CD4-positive, alpha-beta T cell (primary cell): ENCODE data around the gene HTD2. TPM values are rescaled to one million over a fixed set of nuclear protein-coding genes. Genes with fewer than 3 reads are reported as not detected.

Source experiments
- ATAC-seq: fragments of 200-7000 bp; cut with Tn5 transposase; one replicate; pipeline ENCODE4 v1.10.0; 2022; ENCODE audit warnings: mild to moderate bottlenecking; ENCODE audit not compliant: poor library complexity
- CTCF ChIA-PET: fragments of 350-600 bp; sonication (Branson Sonifier 250); formaldehyde crosslinking; loops from one replicate; lab custom pipeline; 2021; ENCODE audit warnings: antibody characterized with exemption, inconsistent platforms; lab: Charles Lee
- POLR2A ChIA-PET: fragments of 350-600 bp; sonication (Branson Sonifier 250); formaldehyde crosslinking; loops from one replicate; lab custom pipeline; 2021; ENCODE audit warnings: antibody characterized with exemption, inconsistent platforms; lab: Charles Lee
- DNase-seq, 14 experiments: peaks; one replicate each; pipeline ENCODE4 v3.0.0-alpha.2; 2013 to 2020; ENCODE audit warnings: mixed read lengths in 2 of 14
- H3K27ac ChIP-seq, 2 donors: one replicate each; pipeline versions ENCODE4 v1.5.1 to v1.7.0; 2013; ENCODE audit warnings: low read length in 2 of 2, low read depth in 1 of 2, mild to moderate bottlenecking in 1 of 2
- H3K27me3 ChIP-seq, 2 experiments: 1 replicate in 1 of 2; 2 replicates in 1 of 2; pipeline versions ENCODE4 v1.6.1 to v1.7.0; 2013; ENCODE audit warnings: low read length in 2 of 2, control low read depth in 1 of 2, mild to moderate bottlenecking in 1 of 2, moderate library complexity in 1 of 2; ENCODE audit not compliant: insufficient read depth in 2 of 2, control insufficient read depth in 1 of 2
- H3K36me3 ChIP-seq: one replicate; pipeline ENCODE4 v1.6.1; 2013; ENCODE audit warnings: low read length, control low read depth; ENCODE audit not compliant: insufficient read depth
- H3K4me1 ChIP-seq: one replicate; pipeline ENCODE4 v1.6.1; 2013; ENCODE audit warnings: low read length, control low read depth; ENCODE audit not compliant: insufficient read depth
- H3K4me3 ChIP-seq: one replicate; pipeline ENCODE4 v1.5.1; 2013; ENCODE audit warnings: mild to moderate bottlenecking, low read length, moderate library complexity
- H3K9me3 ChIP-seq, 2 experiments: 1 replicate in 1 of 2; 2 replicates in 1 of 2; pipeline versions ENCODE4 v1.6.1 to v1.7.0; 2013; ENCODE audit warnings: low read length in 2 of 2, mild to moderate bottlenecking in 2 of 2, control low read depth in 1 of 2, moderate library complexity in 1 of 2; ENCODE audit not compliant: control insufficient read depth in 1 of 2, insufficient read depth in 1 of 2
- H3K27ac Mint-ChIP-seq: one replicate; pipeline ENCODE4 v1.8.0; 2020; ENCODE audit warnings: mixed read lengths
- H3K27me3 Mint-ChIP-seq: one replicate; pipeline ENCODE4 v1.8.0; 2021; ENCODE audit warnings: mixed read lengths
- H3K36me3 Mint-ChIP-seq: one replicate; pipeline ENCODE4 v1.8.0; 2021; ENCODE audit warnings: low read depth, mixed read lengths
- H3K4me1 Mint-ChIP-seq: one replicate; pipeline ENCODE4 v1.8.0; 2021; ENCODE audit warnings: low read depth, mixed read lengths
- H3K4me3 Mint-ChIP-seq: one replicate; pipeline ENCODE4 v1.8.0; 2020; ENCODE audit warnings: mild to moderate bottlenecking, mixed read lengths
- H3K9me3 Mint-ChIP-seq: one replicate; pipeline ENCODE4 v1.8.0; 2020; ENCODE audit warnings: mixed read lengths
- intact Hi-C, 2 experiments: fragments of 100-400 bp; cut with DNase I in 1 of 2; cut with micrococcal nuclease in 1 of 2; formaldehyde crosslinking; loops; one replicate each; pipeline versions ENCODE4 v1.15.1 to v1.9.0; 2023 to 2025; cut with DNase I, micrococcal nuclease
- polyA plus RNA-seq, 2 donors: library from polyadenylated mRNA; unstranded; fragments of 120-200 nt; gene quantifications; one replicate each; pipeline ENCODE4 v1.2.1, GENCODE V29; 2013
- total RNA-seq, 174 experiments: library from RNA in 2 of 174; stranded (reverse) in 2 of 174; gene quantifications; one replicate each; pipeline ENCODE4 v1.2.3 and lab custom pipeline; 2021 to 2026
- TF ChIP-seq, protein P1 (sequence below): fragments of 200-600 bp; IDR thresholded peaks from one replicate; pipeline ENCODE4 v1.8.0; 2022; ENCODE audit warnings: antibody characterized with exemption, mild to moderate bottlenecking

Gene HTD2
- 1 to 10 TPM; 7.2 to 7.3 TPM for total RNA-seq
- 6.4 TPM for polyA plus RNA-seq (2013, experiment 1 of 2)
- polyA plus RNA-seq (2013, experiment 2 of 2) = 6.3 TPM
- total RNA-seq (lab: John Stamatoyannopoulos, UW) = 0.04 to 1.9 (median 0.61) reads per million in 172 experiments

GRCh38 chr3:58305882-58306711 is at the start of gene HTD2, which contains the start of gene RPP14:
HTD2 (plus strand) TSS chr3:58306520; CDS start chr3:58317614, 11,094 bp downstream.
RPP14 (plus strand) TSS chr3:58306245; CDS start chr3:58310330, 4,085 bp downstream.
- H3K4me3 Mint-ChIP-seq = peak within 1 kb of the TSS; percentile 97
- Histone ChIP-seq H3K27ac (peak within 1 kb of the TSS; percentile 91 to 98), H3K9me3 (peaks cover 0 to 7% of the 10 kb centered on the region in 2 experiments), H3K36me3 (peaks cover 23% of the 10 kb centered on the region), H3K4me1 (peaks cover 31% of the 10 kb centered on the region), H3K4me3 (peak within 1 kb of the TSS; percentile 81), H3K27me3 (peaks cover 8 to 12% of the 10 kb centered on the region in 2 experiments)
- ATAC-seq = peak; percentile 87
- peak within 1 kb of the TSS; percentile 98 for H3K27ac Mint-ChIP-seq
- intact Hi-C loops = loop anchor here (1.0 to 10.0 kb wide), 12 partner anchors 27 to 751 kb away; partner anchors contain the start of genes PXK (in 2 of the 2), ABHD6 (in 1 of the 2), FLNB (in 1 of the 2) and KCTD6 (in 1 of the 2)
- H3K27me3 Mint-ChIP-seq = peaks cover 13% of the 10 kb centered on the region
- peaks cover 3% of the 10 kb centered on the region for H3K9me3 Mint-ChIP-seq
- peaks cover 44% of the 10 kb centered on the region for H3K36me3 Mint-ChIP-seq
- peaks cover 35% of the 10 kb centered on the region for H3K4me1 Mint-ChIP-seq
- CTCF ChIA-PET = interaction anchor here (0.7 to 3.7 kb wide), 28 partner anchors 8 to 324 kb away, joined by 3 to 73 read pairs (median 4); partner anchors contain the start of genes ABHD6, KCTD6, PDHB and PXK
- peak; percentile 98 to 100 (median 99) for DNase-seq
- POLR2A ChIA-PET = interaction anchor here (0.6 to 2.5 kb wide), 17 partner anchors 11 to 750 kb away, joined by 3 to 42 read pairs (median 5); partner anchors contain the start of genes ABHD6, ARF4, FLNB and KCTD6
- TF ChIP-seq, protein P1, sequence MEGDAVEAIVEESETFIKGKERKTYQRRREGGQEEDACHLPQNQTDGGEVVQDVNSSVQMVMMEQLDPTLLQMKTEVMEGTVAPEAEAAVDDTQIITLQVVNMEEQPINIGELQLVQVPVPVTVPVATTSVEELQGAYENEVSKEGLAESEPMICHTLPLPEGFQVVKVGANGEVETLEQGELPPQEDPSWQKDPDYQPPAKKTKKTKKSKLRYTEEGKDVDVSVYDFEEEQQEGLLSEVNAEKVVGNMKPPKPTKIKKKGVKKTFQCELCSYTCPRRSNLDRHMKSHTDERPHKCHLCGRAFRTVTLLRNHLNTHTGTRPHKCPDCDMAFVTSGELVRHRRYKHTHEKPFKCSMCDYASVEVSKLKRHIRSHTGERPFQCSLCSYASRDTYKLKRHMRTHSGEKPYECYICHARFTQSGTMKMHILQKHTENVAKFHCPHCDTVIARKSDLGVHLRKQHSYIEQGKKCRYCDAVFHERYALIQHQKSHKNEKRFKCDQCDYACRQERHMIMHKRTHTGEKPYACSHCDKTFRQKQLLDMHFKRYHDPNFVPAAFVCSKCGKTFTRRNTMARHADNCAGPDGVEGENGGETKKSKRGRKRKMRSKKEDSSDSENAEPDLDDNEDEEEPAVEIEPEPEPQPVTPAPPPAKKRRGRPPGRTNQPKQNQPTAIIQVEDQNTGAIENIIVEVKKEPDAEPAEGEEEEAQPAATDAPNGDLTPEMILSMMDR = peak; percentile 93

DNA sequence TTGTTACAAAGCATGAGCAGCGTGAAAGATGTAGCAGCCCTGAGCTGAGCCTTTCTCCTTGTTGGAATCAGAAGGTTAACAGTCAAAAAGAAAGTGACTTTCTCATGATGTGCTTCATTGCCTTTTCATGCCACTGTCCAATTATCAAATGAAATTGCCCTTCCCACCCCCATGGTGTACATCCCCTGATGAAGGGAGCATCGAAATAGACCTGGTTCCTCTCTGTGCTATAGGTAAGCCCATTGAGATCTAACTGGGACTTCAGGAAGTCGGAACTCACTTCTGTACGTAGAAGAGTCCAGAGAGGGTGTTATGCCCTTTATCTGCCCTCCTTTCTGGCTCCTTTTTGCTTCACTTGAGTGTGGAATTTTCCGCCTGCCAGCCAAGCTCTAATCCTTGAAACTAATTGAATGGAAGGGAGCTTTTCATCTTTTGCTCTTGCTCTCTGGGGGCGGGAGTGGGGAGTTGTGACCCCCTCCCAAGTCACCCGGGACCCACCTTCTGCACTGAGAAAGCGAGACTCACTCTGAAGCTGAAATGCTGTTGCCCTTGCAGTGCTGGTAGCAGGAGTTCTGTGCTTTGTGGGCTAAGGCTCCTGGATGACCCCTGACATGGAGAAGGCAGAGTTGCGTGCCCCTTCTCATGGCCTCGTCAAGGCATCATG is 47.8 kb upstream of the HTD2 start:
- H3K4me3 Mint-ChIP-seq = no peak overlapping the region
- H3K4me3 ChIP-seq = no peak overlapping the region
- no peaks in the 10 kb centered on the region for H3K27me3 ChIP-seq
- no peak overlapping the region for H3K27ac ChIP-seq
- intact Hi-C loops = no loop called here
- ATAC-seq (no peak), DNase-seq (no peak)
- ChIA-PET CTCF (no interaction called here), POLR2A (no interaction called here)
- no peaks in the 10 kb centered on the region for H3K27me3 Mint-ChIP-seq
- H3K9me3 Mint-ChIP-seq = no peaks in the 10 kb centered on the region
- peaks cover 17% of the 10 kb centered on the region for H3K36me3 Mint-ChIP-seq
- no peak overlapping the region for H3K27ac Mint-ChIP-seq
- peaks cover 18% of the 10 kb centered on the region for H3K36me3 ChIP-seq
- H3K4me1 Mint-ChIP-seq = no peaks in the 10 kb centered on the region
- no peaks in the 10 kb centered on the region for H3K9me3 ChIP-seq
- no peaks in the 10 kb centered on the region for H3K4me1 ChIP-seq
- TF ChIP-seq, protein P1 = no peak

- Histone ChIP-seq H3K4me3 (no peak overlapping the region), H3K27ac (no peak overlapping the region), H3K9me3 (no peaks in the 10 kb centered on the region), H3K4me1 (no peaks in the 10 kb centered on the region), H3K36me3 (peaks cover 18% of the 10 kb centered on the region), H3K27me3 (no peaks in the 10 kb centered on the region)
- H3K27me3 Mint-ChIP-seq = no peaks in the 10 kb centered on the region
- DNase-seq (peak in 3 of 14 experiments; percentile 9 to 37 (median 10)), ATAC-seq (no peak)
- no peaks in the 10 kb centered on the region for H3K9me3 Mint-ChIP-seq
- H3K4me1 Mint-ChIP-seq = no peaks in the 10 kb centered on the region
- peaks cover 17% of the 10 kb centered on the region for H3K36me3 Mint-ChIP-seq
- intact Hi-C loops = no loop called here
- H3K4me3 Mint-ChIP-seq = no peak overlapping the region
- H3K27ac Mint-ChIP-seq = no peak overlapping the region
- ChIA-PET POLR2A (no interaction called here), CTCF (no interaction called here)
- TF ChIP-seq, protein P1 = no peak
These were observed 46.0 kb upstream of the HTD2 start for GRCh38 chr3:58260261-58260731.
